HUDEP-2 (cell line): ENCODE results near the gene PLEKHG5.
"Not testable (repeated sequence)": the region's sequence is repeated elsewhere in the genome, so short reads cannot be mapped to it uniquely, and the experiment has no call there.

Experiments used
- DNase-seq, 76 experiments: peaks; one replicate each; lab custom pipeline; 2025; ENCODE audit not compliant: unreplicated experiment in 76 of 76; lab: John Stamatoyannopoulos, UW

The PLEKHG5 gene

DNA sequence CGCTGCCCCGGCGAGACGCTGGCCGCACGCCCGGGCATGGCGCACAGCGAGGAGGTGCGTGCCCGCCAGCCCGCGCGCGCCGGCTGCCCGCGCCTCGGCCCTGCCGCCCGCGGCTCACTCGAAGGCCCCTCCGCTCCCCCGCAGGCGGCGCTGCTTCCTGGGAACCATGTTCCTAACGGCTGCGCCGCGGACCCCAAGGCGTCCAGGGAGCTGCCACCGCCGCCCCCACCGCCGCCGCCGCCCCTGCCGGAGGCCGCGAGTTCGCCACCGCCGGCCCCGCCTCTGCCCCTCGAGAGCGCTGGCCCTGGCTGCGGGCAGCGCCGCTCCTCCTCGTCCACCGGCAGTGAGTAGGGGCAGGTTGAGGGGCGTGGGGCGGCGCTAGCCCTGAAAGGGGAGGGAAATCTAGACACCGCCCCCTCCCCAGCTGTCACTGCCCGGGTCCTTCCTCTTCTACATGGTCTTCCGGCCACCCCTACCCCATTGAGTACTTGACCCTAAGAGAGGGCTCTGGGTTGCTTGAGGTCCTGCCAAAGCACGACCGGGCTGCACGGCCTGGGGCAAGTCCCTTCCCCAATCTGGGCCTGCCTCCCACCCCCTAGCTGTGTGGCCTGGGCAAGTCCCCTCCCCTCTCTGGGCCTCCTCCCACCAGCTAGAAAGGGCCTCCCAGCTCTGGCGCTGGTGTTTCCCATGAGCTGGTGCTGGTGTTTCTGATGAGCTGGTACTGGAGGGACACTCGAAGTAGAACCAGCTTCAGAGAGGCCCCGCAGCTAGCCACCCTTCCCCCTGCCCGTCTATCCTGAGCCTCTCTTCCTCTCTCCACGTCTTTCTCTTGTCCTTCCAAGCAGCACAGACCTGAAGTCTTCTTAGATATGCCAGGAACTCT lies 42.5 kb downstream of the PLEKHG5 start:
- DNase-seq = no peak

DNA sequence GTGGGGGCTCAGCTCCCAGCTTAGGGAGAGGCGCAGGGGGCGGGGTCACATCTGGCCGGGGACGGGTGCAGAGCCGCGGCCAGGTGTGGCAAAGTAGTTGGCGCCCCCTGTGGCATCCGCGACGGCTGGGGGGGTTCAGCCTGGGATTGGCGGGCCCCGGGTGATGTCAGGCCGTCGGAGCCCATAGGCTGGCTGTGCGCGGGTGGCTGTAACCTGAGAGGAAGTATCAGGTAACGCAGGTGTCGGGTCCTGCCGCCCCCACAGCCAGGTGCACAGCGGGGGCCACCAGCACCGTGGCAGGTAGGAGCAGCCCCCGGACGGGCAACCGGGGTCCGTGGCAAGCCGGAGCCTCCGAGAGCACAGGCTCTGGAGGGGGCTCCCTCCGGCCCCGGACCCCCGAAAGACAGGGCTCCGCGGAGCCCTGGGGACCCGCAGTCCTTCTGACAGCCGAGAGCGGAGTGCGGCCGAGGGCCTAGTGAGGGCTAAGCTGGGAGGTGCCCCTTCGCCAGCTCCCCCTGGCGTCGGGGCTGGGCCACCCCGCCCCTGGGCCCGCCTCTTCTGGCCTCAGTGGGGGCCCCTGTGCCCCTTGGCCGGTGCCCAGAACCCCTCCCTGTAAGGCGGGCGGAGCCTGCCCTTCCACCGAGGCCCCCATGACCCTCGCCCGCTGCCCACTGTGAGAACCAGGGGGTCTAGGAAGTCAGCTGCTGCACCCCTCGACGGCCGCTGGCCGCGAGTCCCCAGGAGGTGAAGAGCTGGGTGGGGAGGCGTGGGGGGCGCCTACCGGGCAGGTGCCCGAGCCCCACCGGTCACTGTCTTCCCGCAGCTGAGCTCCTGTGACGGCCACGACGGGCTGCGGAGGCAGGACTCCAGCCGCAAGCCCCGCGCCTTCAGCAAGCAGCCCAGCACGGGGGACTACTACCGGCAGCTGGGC lies 43.4 kb downstream of the PLEKHG5 start:
- DNase-seq = no peak

DNA sequence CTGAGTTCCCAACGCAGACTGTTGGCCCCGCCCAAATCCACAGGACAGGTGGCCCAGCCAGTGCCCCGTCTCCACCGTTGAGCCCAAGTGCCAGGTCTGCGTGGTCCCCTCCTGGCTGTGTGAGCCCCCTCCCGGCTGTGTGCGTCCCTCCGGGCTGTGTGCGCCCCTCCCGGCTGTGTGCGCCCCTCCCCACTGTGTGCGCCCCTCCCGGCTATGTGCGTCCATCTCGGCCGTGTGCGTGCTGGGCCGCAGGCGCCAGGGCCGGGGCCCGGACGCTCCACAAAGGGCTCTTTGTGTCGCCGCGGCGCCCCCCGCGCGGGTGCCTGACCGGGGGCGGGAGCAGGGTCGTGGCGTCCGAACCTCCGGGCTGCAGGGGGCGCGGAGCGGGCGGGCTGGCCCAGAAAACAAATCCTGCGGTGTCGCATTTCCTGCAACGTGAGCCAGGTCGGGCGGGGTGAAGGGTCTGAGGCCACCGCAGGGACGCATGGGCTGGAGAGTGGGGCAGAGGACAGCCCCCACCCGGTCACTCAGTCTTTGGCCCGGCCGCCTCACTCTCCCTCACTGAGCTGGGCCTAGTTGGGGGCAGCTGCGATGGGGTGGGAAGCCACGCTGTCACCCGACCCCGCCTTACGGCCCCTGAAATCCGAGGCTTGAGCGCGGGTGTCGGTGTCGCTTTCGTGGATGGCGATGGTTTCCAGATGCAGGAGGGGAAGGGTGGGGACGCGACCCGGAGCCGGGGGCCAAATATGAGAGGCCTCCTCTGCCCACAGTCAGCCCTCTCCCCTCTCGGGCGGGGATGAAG lies 44.2 kb downstream of the PLEKHG5 start:
- DNase-seq = no peak

DNA sequence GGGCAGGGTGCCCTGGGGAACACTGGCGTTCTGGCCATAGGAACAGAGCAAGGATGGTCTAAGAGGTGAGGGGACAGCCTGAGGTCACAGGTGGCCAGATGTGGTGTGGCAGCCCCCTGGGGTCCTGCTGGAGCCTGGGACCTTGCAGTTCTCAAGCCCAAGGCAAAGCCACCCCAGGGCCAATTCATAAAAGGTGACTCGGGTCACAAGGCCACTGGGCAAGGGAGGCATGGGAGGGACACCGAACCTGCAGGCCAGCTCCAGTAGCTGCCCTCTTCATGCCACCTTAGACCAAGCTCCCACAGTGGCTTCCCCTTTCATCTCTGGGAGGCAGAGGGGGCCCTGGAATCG lies 44.8 kb downstream of the PLEKHG5 start:
- no peak for DNase-seq

DNA sequence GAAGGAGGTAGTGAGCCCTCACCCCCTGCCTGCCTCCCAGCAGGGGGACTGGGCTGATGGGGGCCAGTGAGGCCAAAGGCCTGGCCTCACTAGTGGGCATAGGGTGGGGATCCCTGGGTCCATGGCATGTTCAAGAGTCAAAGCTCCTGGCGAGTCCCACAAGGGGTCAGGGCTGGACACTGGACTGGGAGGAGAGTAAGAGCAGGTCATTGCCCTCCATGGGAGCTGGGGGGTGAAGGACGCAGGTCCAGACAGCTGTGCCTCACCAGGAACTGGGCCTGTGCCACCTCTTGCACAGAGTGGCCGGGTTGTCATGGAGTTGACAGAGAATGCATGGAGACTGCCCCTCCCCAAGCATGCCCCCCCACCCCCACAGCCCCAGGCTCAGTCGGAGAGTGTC lies 45.5 kb downstream of the PLEKHG5 start:
- not testable (repeated sequence) for DNase-seq

DNA sequence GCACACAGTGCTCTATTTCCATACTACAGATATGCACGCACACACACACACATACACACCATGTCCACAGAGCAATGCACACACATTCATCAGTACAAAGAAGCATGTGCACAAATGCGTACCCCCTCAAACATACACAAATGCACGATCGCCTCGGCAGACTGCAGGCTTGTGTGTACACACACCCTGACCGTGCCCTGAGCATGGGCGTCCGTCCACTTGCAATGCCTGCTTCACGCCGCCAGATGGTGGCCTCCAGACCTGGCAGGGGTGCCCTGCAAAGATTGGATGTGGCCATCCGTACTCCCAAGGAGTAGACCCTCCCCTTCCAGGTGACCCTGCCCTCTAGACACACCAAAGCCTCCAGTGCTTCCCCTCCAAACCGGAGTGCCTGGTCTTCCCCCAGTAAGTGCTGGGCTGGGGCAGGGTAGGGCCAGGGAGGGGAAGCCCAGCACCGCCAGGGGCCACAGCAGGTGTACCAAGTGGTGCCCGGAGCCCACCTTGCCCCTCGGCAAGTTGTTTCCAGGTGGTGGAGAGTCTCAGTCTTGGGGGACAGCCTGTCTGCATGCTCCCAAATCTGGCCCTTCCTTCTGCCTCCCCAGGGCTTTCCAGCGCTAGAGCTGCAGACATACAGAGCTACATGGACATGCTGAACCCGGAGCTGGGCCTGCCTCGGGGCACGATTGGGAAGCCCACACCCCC lies 46.3 kb downstream of the PLEKHG5 start:
- no peak for DNase-seq

DNA sequence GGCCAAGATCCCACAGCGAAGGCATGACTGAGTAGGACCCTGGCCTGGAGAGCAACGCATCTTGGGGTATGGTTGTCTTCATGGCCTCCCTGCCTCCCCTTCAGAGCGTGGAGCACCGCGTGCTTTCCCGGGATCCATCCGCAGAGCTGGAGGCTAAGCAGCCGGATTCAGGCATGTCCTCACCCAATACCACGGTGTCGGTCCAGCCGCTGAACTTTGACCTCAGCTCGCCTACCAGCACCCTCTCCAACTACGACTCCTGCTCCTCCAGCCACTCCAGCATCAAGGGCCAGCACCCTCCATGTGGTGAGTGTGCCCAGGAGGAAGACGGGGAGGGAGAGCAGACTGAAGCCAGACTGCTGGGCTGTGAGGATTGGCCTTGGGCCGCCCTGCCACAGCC lies 47.1 kb downstream of the PLEKHG5 start:
- DNase-seq = no peak

DNA sequence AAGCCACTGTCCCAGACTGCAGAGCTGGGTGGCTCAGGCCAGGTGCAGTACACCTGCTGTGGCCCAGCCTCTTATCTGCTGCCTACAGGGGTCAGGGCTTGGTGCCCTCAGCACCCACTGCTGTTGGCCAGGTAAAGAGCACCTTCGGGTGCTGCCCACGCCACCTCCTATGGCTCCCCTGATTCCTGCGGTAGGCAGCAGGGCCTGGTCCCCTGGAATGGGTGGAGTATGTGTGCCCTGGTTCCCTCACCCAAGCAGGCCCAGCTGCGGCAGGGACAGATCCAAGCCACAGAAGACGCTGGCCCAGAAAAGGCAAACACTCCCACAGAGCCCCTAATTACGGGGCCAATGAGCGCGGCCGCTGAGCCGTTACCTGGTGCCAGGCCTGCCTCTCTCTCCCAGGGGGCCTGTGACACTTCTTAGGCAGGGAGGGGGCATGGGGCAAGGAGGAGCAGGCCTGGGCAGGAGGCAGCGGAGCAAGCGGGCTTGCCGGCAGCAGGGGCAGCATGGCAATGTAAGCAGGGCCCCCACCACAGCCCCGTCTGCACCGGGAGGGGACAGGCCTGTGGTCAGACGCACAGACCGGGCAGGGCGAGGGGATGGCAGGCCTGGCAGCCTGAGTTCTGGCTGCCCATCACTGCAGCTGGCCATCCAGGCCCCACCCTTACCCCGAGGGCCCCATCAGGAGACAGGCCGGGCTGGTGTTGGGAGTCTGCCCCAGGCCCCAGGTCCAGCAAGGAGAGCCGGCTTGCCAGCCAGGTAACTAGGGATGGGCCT lies 47.9 kb downstream of the PLEKHG5 start:
- no peak for DNase-seq

DNA sequence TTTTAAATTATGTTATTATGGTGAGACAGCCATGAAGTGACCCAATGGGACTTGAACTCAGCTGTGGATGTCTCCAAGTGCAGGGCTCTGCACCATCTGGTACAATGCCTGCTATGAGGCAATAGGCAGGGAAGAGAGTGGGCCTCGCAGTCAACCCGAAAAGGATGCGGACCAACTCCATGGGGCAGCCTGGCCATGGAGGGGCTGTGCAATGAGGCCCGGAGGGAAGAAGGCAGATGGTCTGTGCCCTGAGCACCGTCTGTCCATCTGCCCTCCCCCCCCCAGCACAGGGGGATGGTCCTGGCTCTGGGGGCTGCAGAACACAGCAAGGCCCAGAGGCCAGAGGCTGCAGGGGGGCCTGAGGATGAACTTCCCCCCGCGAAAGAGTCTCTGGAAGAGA lies 49.9 kb downstream of the PLEKHG5 start:
- no peak for DNase-seq

DNA sequence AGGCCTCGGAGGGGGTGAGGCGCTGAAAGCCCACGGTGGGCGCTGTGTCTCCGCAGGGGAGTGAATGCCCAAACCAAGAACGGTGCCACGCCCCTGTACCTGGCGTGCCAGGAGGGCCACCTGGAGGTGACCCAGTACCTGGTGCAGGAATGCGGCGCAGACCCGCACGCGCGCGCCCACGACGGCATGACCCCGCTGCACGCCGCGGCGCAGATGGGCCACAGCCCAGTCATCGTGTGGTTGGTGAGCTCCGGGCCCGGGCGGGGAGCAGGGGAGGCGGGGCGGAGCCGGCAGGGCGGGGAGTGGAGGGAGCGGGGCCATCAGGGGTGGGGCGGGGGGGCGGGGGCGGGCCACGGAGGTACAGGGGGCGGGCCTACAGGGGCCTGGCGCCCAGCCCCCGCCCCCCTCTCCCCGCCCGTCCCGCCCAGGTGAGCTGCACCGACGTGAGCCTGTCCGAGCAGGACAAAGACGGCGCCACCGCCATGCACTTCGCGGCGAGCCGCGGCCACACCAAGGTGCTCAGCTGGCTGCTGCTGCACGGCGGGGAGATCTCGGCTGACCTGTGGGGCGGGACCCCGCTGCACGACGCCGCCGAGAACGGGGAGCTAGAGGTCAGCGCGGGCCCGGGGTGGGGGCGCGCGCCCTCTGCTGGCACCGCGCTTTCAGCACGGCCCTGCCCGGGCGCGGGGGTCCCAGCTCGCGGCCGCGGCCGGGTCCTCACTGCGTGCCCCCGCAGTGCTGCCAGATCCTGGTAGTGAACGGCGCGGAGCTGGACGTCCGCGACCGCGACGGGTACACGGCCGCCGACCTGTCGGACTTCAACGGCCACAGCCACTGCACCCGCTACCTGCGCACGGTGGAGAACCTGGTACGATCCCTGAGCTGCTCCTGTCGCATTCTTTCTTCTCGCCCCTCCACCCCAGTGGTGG lies 51.0 kb downstream of the PLEKHG5 start:
- peak in 57 of 76 experiments; percentile 11 to 81 (median 55) for DNase-seq

DNA sequence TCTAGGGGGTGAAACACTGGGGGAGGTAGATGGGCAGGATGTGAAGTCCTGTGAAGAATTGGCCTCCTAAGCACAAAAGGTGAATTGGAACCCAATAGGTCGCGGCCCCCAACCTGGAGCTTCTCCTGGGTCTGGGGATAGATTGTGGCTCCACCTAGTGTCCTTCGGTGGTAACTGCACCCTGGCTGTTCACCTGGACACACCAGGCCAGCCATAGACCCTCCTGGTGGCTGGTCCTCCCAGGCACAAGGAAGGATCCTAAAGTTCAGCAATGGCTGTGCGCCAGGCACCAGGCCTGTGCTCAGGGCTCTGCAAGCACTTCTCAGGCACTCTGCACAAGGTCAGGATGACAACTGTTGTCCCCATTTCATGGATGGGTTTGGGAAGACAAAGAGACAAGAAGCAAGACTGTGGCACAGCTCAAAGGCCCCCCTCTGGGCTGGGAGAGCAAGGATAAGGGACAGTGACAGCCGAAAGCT lies 53.4 kb downstream of the PLEKHG5 start:
- DNase-seq = peak in 55 of 76 experiments; percentile 5 to 70 (median 42)

DNA sequence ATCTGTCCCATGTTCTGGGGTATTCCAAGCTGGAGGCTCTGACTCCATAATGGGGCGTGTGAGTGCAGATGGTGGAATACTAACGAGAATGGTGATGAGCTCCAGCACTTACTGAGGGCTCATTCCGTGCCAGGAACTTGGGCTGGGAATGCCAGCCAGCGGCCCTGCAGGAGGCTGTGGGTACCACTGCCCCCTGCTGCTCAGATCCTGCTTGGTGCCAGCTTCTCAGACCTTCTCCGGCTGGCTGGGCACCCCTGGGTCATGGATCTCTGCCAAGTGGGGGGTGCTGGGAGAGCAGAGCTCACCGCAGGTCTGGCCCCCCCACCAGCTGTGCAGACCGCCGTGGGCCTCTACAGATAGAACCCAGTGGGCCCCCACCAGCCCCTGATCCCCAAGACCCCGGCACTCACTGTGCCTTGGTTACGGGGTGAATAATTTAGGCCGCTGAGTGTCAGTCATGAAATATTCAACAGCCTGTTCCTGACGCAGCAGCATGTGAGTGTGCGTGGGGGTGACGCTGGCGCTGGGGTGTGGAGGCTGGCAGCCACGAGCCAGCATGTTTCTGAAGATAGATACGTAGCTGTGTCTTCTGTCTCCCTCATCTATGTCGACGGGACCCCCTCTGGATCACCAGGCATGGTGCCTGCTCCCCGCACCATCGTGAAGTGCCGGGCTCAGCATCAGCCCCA lies 54.3 kb downstream of the PLEKHG5 start:
- peak in 14 of 76 experiments; percentile 6 to 37 (median 22) for DNase-seq

DNA sequence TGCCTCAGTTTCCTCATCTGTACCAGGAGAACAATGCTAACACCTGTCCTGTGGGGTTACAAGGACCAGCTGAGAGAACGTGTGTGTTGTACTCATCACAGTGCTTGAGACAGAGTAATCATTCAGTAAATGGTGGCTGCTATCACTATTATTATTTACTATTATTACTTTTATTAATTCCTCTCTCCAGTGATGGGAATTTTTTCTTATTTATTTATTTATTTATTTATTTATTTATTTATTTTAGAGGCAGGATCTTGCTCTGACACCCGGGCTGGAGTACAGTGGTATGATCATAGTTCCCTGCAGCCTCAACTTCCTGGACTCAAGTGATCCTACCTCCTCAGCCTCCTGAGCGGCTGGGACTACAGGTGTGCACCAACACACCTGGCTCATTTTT lies 55.2 kb downstream of the PLEKHG5 start:
- not testable (repeated sequence) for DNase-seq

DNA sequence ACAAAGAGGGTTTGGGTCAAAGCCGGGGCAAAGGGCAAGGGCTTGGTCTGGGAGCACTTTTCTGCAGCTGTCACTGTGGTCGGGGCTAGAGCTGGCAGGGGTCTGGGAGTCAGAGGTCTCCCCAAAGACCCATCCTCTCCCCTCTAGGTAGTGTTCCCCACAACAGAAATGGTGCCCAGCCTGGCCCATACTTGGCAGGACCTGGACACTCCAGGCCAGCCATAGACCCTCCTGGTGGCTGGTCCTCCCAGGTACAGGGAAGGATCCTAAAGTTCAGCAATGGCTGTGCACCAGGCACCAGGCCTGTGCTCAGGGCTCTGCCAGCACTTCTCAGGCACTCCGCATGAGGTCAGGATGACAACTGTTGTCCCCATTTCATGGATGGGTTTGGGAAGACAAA lies 55.9 kb downstream of the PLEKHG5 start:
- no peak for DNase-seq

DNA sequence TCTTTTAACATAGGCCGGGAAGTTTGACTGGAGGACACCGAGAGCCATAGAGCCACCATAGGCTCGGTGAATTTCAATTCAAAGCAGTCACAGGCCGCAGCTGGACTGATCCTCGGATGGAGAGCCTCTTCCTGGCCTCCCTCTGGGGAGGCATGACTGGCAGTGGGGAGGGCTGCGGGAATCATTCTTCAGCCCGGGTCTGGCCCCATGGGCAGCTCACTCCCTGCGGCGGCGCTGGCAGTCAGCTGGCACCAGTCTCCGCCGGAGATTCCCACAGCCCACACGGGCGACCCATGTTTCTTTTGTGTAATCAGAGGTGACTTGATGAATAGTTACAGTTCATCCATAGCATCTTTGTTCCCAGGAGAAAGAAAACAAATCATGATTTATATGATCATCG lies 56.3 kb downstream of the PLEKHG5 start:
- no peak for DNase-seq

DNA sequence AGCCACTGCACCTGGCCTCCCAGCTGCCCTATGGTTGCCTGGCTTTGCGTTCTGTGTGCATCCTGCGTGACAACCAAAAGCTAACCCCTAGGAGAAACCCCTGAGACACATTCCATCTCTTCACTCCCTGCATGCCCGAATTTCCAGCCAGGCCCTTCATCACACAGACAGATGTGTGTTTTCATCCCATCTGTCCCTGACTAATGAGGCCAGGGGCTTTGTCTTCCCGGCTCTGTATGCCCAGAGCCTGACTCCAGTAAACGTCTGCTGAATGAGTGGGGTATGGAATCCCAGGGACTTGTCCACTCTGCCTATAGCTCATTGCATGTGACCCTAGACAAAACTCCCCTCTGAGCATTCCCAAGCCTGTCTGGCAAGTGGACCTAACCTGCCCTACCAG lies 57.3 kb downstream of the PLEKHG5 start:
- DNase-seq = no peak
